ENCODE results near the gene KLHL29.

Gene KLHL29

DNA sequence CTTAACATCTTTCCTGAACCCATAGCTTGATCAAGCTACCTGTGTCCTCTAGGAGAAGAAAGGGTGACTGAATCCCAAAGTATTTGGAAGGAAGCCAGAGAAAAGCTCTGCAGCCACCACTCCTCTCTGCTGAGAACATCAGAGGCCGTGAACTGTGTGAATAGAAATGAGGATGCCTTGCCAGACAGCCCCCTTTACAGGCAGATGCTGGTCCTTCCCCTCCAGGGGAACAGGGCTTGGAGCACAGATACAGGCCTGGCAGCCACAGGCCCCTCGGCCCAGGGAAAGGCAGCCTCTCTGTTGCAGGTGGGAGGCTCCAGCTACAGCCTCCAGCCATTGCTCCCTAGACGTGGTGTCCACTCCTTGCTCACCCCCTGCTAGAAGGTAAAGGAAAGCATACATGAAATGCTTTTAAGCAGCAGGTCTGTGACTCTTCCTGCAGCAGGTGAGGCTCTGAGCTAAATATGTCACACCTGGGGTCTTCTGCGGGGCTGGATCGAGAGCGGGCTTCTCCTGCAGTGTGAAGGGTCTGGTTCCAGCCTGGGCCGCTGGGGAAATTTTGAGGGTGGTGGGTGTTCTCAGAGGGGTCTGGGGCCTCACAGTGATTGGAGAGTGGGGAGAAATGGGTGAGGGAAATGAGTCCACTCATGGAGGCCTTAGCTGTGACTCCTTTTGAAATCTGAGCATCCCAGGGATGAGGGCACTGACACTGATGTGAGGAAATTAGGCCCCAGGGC is 234.0 kb downstream of the KLHL29 start:
- Histone ChIP-seq H3K9me3 (ENCODE audit: control insufficient read depth, insufficient read depth, low read length) (no peaks in the 10 kb centered on the region), H3K9ac (ENCODE audit: low read depth, low read length) (no peak overlapping the region), H3K4me1 (ENCODE audit: insufficient read depth, low read length) (no peaks in the 10 kb centered on the region), H3K36me3 (ENCODE audit: insufficient read depth, low read length) (no peaks in the 10 kb centered on the region)

DNA sequence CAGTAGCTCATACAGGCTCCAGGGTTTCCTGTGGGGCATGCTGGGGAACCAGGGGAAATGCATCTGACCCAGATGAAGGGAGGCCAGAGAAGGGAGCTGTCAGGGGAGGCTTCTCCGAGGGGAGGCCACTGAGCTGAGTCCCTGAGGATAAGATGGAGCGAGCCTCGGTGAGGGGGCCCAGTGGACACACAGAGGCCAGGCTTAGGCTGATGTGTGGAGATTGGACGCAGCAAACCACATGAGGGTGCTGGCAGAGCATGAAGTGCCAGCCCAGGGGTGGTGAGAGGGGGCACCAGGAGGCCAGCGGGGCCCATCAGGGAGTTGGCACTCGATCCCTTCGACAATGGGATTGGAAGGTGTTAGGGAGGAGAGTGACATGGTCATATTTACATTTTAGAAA is 235.0 kb downstream of the KLHL29 start:
- H3K9me3 ChIP-seq (ENCODE audit: control insufficient read depth, insufficient read depth, low read length), result no peaks in the 10 kb centered on the region
- no peak overlapping the region for H3K9ac ChIP-seq (ENCODE audit: low read depth, low read length)
- H3K36me3 ChIP-seq (ENCODE audit: insufficient read depth, low read length), result no peaks in the 10 kb centered on the region
- no peaks in the 10 kb centered on the region for H3K4me1 ChIP-seq (ENCODE audit: insufficient read depth, low read length)

DNA sequence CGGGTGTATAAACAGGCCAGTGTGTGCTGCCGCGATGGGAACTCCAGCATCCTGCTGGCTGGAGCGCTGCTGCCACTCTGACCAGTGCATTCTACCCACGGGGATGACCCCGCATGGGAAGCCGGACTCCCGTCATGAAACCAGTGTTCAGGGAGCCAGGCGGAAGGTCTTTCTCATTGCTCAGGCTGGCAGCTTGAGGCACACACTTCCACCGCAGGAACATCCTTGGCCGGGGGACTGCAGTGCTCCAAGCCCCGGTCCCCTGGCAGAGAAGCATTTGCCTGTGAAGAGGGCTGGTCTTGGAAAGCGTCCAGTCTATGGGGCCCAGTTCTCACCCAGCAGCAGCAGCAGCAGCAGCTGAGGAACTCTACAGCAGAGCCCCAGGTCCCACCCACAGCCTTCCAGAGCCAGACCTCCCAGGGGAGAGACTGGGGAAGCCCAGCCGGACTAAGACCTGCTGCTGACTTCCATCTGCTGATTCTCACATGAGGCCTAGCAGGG is 235.9 kb downstream of the KLHL29 start:
- Histone ChIP-seq H3K4me1 (ENCODE audit: insufficient read depth, low read length) (no peaks in the 10 kb centered on the region), H3K36me3 (ENCODE audit: insufficient read depth, low read length) (no peaks in the 10 kb centered on the region), H3K9ac (ENCODE audit: low read depth, low read length) (no peak overlapping the region), H3K9me3 (ENCODE audit: control insufficient read depth, insufficient read depth, low read length) (no peaks in the 10 kb centered on the region)

DNA sequence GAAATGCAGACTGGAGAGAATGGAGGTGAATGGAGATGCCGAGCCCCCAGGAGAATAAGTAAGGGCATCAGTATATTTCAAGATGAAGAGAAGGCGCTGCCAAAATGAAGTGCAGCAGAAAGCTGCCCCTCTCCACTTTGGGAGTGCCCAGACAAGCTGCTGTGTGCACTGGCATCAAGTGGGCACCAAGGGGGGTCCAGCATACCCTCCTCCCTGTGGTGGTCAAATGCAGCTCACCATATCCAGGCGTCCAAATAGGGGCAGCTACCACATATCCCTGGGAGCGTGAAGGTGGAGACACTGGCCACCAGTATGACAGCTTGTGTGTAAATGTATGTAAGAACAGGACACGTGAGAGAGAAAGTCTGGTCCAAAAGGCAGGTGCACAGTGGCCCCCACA is 236.6 kb downstream of the KLHL29 start:
- Histone ChIP-seq H3K36me3 (ENCODE audit: insufficient read depth, low read length) (no peaks in the 10 kb centered on the region), H3K9me3 (ENCODE audit: control insufficient read depth, insufficient read depth, low read length) (no peaks in the 10 kb centered on the region), H3K4me1 (ENCODE audit: insufficient read depth, low read length) (no peaks in the 10 kb centered on the region), H3K9ac (ENCODE audit: low read depth, low read length) (no peak overlapping the region)

DNA sequence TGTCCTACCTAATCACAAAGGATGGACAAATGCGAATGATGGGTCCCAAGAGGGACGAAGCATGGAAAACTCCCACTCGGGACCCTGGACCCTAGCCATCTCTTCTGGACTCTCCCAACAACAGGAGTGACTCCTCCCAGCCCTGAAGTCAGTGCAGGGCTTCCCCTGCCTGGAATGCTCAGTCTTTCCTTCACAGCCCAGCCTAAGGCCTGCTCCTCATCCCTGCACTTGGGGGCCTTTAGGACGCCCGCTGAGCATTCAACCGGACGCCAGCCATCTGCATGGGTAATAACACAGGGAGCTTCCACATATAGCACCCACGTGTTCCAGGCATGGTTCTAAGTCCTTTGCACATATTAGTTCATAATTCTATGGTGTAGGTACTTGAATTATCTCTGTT is 237.5 kb downstream of the KLHL29 start:
- Histone ChIP-seq H3K4me1 (ENCODE audit: insufficient read depth, low read length) (no peaks in the 10 kb centered on the region), H3K36me3 (ENCODE audit: insufficient read depth, low read length) (no peaks in the 10 kb centered on the region), H3K9ac (ENCODE audit: low read depth, low read length) (no peak overlapping the region), H3K9me3 (ENCODE audit: control insufficient read depth, insufficient read depth, low read length) (no peaks in the 10 kb centered on the region)

DNA sequence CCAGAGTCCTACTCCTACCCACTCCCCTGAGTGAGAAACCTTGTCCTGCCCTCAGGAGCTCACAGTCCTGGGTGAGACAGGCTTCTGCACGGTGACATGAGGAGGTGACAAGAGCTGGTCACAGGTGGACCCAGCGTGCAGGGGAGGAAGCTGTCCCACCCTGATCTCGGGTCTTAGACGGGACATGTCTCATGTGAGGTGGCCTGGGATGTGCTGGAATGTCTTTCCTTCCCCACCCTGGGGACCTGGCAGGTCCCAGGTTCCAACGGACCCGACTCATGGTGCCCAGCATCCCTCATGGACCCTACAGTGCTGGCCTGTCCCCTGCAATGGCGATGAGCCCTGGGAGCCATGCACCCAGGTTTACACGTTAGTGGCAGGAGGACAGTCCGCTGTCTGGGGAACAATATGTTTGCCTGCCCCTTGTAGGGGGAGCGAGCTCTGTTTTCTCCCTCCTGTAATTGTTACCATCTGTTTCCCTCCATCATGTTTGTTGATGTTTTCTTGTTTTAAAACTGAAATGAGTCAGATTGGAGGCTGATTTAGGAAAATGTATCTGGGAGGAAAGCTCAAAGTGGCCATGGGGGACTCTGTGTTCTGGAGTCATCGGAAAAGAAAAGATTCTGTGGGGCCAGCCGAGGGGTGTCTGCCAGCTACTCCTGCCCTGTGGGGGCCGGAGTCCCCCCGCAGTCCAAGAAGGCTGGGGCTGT is 238.1 kb downstream of the KLHL29 start:
- no peaks in the 10 kb centered on the region for H3K36me3 ChIP-seq (ENCODE audit: insufficient read depth, low read length)
- H3K4me1 ChIP-seq (ENCODE audit: insufficient read depth, low read length), result no peaks in the 10 kb centered on the region
- no peak overlapping the region for H3K9ac ChIP-seq (ENCODE audit: low read depth, low read length)
- no peaks in the 10 kb centered on the region for H3K9me3 ChIP-seq (ENCODE audit: control insufficient read depth, insufficient read depth, low read length)

DNA sequence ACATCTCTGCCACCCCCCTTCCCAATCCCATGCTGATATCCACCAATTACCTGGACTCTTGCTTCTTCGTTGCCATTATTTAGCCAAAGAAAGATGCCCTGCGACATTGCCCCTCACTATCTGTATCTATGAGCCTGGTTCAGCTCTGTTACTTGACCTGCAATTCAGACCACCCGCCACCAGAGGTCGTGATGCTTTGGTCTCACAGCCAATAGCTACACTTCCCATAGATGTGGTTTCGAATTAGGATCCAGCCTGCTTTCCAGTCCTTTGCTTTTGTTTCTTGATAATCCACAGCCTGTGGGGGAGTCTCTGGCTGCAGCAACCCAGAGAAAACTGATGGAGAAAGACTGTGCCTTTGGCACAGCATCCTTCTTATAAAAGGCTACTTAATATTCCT is 239.4 kb downstream of the KLHL29 start:
- Histone ChIP-seq H3K4me1 (ENCODE audit: insufficient read depth, low read length) (no peaks in the 10 kb centered on the region), H3K36me3 (ENCODE audit: insufficient read depth, low read length) (no peaks in the 10 kb centered on the region)

DNA sequence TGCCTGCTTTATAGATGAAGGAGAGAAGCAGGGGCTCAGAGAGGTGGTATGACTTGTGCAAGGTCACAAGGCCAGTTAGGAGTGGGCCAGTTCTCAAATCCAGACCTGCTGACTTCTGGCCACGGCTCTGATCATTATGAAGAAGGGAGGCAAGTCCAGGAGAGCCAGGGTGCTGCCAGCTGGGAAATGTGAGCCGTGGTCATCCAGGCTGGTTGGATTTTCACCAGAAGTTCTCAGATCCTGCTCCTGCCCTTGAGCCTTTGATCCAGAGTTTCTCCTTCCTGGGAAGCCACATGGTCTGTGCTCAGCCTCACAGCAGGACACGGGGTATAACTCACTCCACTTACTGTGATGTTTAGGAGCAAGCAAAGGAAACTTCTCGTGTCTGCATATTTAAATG is 239.9 kb downstream of the KLHL29 start:
- H3K4me1 ChIP-seq (ENCODE audit: insufficient read depth, low read length), result no peaks in the 10 kb centered on the region
- no peaks in the 10 kb centered on the region for H3K36me3 ChIP-seq (ENCODE audit: insufficient read depth, low read length)
- H3K9ac ChIP-seq (ENCODE audit: low read depth, low read length), result no peak overlapping the region
- no peaks in the 10 kb centered on the region for H3K9me3 ChIP-seq (ENCODE audit: control insufficient read depth, insufficient read depth, low read length)

More for the DNA sequence above, 239.4 kb downstream of the KLHL29 start:
- no peak overlapping the region for H3K9ac ChIP-seq (ENCODE audit: low read depth, low read length)
- H3K9me3 ChIP-seq (ENCODE audit: control insufficient read depth, insufficient read depth, low read length), result no peaks in the 10 kb centered on the region

DNA sequence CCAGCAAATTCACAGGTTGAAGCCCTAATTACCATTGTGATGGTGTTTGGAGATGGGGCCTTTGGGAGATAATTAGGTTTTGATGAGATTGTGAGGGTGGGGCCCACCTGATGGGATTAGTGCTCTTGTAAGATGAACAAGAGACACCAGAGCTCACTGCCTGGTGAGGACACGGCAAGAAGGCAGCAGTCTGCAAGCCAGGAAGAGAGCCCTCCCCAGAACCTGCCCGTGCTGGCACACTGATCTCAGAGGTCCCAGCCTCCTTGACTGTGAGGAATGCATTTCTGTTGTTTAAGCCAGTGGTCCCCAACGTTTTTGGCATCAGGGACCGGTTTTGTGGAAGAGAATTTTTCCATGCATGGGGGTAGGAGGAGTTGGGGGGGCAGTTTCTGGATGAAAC is 240.7 kb downstream of the KLHL29 start:
- H3K9ac ChIP-seq (ENCODE audit: low read depth, low read length), result no peak overlapping the region
- no peaks in the 10 kb centered on the region for H3K36me3 ChIP-seq (ENCODE audit: insufficient read depth, low read length)
- no peaks in the 10 kb centered on the region for H3K4me1 ChIP-seq (ENCODE audit: insufficient read depth, low read length)
- H3K9me3 ChIP-seq (ENCODE audit: control insufficient read depth, insufficient read depth, low read length), result no peaks in the 10 kb centered on the region

DNA sequence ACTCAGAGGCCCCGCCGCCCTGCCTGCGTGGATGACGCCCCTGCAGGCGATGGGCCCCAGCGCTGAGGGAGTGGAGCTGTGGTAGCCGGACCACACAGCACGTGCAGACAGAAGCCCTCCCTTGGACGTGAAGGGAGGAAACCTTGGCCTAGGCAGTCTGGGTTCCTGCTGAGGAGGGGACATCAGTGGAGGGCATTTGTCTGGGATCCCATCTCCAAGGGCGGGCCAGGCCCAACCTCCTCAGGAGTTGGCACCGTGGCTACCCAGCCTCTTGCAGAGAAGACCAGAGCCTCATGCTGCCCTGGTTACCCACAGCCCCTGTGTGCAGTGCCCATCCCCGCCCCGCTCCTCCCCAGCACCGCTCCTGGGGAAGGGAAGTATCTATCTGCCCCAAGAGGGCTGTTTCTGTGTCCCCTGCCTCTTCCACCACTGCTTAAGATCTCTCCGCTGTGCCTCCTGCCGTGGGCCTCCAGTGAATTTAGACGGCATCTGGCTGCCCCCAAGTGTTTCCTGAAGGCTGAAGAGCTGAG is 241.8 kb downstream of the KLHL29 start:
- H3K36me3 ChIP-seq (ENCODE audit: insufficient read depth, low read length), result no peaks in the 10 kb centered on the region
- H3K9ac ChIP-seq (ENCODE audit: low read depth, low read length), result no peak overlapping the region
- H3K4me1 ChIP-seq (ENCODE audit: insufficient read depth, low read length), result no peaks in the 10 kb centered on the region
- no peaks in the 10 kb centered on the region for H3K9me3 ChIP-seq (ENCODE audit: control insufficient read depth, insufficient read depth, low read length)

DNA sequence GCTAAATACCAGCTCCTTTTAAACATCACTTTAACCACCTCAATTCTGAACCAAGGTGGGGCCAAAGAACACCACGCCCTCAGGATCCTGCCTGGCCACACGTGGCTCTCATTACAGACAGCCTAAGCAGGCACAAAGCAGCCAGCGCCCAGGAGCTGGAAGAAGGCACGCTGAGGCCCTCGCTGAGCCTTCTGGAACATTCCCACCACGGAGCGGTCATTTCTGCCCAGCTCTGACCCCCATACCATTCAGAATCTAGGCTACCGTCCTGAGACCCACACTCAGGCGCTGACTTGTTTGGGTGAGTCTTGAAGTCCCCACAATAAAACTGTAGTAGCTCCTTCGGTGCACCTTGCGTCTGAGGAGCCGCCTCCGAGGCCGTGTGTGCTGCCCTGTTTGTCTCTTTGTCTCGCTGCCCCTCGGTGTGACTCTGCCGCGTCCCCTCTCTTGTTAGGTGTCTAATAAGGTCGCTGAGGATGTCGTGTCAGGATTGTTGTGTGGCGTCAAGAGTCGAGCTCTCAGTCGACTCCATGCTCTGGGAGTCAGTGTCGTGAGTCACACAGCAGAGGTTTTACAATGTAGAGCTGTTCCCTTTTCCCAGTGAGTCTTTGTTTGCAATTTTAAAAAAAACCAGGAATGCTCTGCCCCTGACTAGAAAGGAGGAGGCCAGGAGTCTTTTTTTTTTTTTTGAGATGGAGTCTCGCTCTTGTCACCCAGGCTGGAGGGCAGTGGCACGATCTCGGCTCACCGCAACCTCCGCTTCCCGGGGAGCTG is 242.4 kb downstream of the KLHL29 start:
- Histone ChIP-seq H3K4me1 (ENCODE audit: insufficient read depth, low read length) (no peaks in the 10 kb centered on the region), H3K9ac (ENCODE audit: low read depth, low read length) (no peak overlapping the region), H3K9me3 (ENCODE audit: control insufficient read depth, insufficient read depth, low read length) (no peaks in the 10 kb centered on the region), H3K36me3 (ENCODE audit: insufficient read depth, low read length) (no peaks in the 10 kb centered on the region)

DNA sequence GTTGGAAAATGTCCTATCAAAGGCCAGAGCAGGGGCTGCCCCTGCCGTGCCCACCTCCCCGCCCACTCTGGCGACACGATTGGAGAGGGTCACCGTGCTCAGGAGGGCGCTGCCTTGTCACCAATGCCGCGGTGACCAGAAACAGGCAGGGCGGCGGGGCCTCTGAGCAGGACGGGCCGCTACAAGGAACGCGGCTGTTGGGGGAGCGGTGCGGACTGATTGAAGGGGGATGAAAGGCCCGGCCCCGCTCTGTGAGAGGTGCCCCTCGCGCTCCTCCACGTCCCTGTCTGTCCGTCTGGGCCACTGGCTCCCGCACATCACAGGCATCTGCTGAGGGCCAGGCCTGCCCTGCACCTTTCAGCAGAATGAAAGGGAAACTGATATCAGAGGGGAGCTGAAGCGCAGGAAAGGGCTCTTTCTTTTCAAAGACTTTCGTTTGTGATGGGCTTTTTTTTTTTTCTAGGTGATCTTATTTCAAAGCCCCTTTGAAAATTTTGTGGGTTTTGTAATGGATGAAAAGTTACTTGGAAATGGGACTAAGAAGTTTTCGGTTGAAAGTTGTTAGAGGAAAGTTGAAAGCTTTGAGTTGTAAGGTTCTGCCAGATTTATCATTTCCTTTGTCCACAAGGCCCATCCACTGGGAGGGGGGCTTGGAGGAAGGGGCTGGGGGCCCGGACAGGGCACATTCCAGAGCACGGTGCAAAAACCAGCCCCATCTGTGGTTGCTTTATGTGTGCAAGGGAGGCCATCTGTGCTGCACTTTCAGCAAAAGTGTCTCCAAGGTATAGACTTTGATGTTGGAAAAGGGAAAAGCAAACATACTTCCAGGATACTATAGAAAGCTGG is 244.2 kb downstream of the KLHL29 start:
- H3K9ac ChIP-seq (ENCODE audit: low read depth, low read length), result no peak overlapping the region
- no peaks in the 10 kb centered on the region for H3K4me1 ChIP-seq (ENCODE audit: insufficient read depth, low read length)
- H3K36me3 ChIP-seq (ENCODE audit: insufficient read depth, low read length), result no peaks in the 10 kb centered on the region
- H3K9me3 ChIP-seq (ENCODE audit: control insufficient read depth, insufficient read depth, low read length), result no peaks in the 10 kb centered on the region

DNA sequence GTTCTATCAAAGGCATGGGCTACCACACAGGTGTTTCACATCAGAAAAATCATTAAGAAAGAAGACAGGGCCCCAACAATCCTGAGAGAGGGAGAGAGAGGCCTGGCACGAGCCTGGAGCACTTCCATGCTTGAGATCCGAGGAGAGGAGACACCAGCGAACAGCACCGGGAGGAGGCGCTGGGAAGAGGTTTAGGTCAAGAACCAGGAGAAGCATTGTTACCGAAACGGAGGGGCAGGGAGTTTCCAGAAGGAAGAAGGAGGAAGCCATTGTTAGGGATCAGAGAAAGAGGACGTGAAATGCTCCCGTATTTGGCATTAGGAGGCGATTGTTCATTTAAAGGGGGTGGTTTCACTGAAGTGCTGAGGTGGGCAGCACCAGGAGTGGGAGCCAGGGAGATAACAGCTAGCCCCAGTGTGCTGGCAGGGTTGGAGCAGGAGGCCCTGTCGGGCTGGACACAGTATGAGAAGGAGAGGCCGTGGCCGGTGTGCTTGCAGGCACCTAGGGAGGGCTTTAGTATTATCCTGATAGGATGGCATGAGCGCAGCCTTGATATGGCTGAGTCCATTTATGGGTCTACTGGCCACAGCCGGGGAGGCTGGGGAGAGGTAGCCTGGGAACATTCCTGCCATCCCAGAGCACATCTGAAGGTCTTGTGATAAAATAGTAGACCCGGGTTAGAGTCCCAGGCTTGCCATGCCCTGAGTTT is 244.9 kb downstream of the KLHL29 start:
- H3K4me1 ChIP-seq (ENCODE audit: insufficient read depth, low read length), result no peaks in the 10 kb centered on the region
- H3K9ac ChIP-seq (ENCODE audit: low read depth, low read length), result no peak overlapping the region
- no peaks in the 10 kb centered on the region for H3K36me3 ChIP-seq (ENCODE audit: insufficient read depth, low read length)
- H3K9me3 ChIP-seq (ENCODE audit: control insufficient read depth, insufficient read depth, low read length), result no peaks in the 10 kb centered on the region

All from ES-I3 (cell line).